ENCODE results near the gene CLCNKA.

DNA sequence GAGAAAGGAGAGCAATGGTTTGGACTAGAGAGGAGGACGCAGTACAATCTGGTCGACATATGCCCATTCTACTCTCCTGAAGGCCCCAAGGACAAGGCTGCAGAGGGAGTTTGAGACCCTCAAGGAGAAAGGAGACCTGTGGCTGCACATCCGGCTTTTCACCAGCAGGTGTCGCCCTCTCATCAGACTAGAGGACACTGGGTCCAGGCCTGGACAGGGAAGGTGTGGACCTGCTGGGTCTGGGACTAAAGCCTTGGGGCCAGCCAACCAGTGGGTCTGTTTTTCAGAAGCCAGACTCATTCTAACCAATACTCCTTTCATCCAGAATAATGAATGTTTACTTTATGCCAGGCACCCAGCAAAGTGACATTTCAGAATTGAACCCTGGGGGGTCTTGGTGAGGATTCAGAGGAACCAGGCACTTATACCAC lies 12.8 kb upstream of the CLCNKA start:
- TF ChIP-seq, protein P1, sequence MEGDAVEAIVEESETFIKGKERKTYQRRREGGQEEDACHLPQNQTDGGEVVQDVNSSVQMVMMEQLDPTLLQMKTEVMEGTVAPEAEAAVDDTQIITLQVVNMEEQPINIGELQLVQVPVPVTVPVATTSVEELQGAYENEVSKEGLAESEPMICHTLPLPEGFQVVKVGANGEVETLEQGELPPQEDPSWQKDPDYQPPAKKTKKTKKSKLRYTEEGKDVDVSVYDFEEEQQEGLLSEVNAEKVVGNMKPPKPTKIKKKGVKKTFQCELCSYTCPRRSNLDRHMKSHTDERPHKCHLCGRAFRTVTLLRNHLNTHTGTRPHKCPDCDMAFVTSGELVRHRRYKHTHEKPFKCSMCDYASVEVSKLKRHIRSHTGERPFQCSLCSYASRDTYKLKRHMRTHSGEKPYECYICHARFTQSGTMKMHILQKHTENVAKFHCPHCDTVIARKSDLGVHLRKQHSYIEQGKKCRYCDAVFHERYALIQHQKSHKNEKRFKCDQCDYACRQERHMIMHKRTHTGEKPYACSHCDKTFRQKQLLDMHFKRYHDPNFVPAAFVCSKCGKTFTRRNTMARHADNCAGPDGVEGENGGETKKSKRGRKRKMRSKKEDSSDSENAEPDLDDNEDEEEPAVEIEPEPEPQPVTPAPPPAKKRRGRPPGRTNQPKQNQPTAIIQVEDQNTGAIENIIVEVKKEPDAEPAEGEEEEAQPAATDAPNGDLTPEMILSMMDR (IDR thresholded peaks at IDR 0.05; ENCODE audit: low read depth, low read length), result peak; percentile 86
- no peak for TF ChIP-seq EZH2phosphoT487 (IDR thresholded peaks at IDR 0.05; ENCODE audit: low read depth)

All from OCI-LY3 (cell line).